Stimulated activated CD4-positive, alpha-beta T cell treated with anti-CD3 and anti-CD28 coated beads, TNF-alpha, amount 100 ng/mL, for 4 hours (primary cell): Measurements from ENCODE around the gene RAB37.

Experiments used
- DNase-seq, 3 experiments: peaks; one replicate each; pipeline ENCODE4 v3.0.0-alpha.2; 2020; ENCODE audit warnings: low read depth in 3 of 3

The RAB37 gene

GRCh38 chr17:74760404-74761105, 23.5 kb downstream of the RAB37 start:
- no peak for DNase-seq

DNA sequence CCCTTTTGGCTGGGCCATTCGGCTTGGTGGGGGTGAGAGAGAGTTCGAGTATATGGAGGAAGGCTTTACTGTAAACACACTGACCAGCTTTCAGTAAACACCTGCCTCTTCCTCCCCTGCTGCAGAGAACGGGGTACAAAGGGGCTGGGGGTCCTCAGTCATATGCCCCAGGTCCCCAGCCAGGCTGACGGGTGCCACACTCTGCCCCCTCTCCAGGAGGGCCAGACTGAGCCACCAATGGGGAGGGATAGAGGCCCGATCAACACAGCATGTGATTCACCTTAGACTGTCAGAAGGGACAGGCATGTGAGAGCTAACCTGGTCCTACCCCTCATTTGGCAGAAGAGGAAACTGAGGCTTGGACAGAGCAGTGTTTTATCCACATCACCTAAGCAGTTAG, 24.4 kb downstream of the RAB37 start:
- no peak for DNase-seq

GRCh38 chr17:74761931-74762330, 24.9 kb downstream of the RAB37 start:
- no peak for DNase-seq

- no peak for DNase-seq
Measured at GRCh38 chr17:74763565-74764387, 26.7 kb downstream of the RAB37 start.

DNA sequence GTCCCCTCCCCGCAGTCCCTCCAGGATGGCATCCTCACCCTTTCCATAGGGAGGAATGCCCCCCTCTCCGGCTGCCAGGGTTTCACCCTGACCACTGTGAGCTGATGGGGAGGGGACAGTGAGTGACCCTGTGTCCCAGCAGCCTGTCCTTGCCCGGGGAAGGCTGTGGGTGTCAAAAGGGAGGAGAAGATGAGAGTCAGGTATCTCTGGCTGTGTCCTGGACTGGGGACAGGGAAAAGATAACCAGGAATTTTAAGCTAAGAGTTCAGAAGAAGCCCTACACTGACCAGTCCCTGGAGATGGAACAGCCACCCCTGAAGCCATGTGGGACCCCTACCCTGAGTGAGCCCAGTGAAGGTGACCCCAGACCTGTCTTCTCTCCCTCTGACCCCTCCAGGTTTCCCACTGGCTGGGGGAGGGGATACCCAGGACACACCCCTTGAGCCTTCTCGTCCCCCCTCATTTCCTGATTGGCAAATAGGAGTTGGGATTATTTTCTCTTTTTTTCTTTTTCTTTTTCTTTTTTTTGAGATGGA, 27.8 kb downstream of the RAB37 start:
- no peak for DNase-seq

DNA sequence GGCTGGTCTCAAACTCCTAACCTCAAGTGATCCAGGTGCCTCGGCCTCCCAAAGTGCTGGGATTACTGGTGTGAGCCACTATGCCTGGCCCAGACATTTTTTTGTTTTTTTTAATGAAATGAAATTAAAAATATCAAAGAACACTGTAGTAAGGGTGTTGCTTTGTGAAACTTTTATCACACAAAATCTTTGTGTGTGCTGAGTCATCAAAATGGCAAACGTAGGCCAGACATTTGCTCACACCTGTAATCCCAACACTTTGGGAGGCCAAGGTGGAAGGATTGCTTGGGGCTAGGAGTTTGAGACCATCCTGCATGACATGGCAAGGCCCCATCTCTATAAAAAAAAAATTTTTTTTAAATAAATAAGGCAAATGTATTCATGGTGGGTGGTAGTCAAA, 29.4 kb downstream of the RAB37 start:
- no peak for DNase-seq

DNA sequence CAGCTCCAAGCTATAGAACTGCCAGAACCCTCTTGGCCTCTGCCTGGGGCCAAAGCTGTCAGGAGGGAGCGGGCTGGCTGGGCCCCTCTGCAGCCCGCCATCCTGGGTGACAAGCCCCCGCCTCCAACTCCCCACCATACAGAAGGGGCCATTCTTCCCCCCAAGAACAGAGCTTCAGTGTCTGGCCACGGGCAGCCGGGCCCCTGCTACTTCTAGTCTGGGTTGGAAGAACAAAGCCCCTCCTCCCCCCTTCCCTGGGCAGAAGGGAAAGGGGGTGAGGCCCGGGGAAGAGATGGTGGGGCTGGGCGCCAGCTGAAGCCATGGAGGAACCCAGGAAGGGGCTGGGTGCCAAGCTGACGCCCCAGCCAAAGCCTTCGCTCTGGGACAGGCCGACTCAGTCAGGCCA, 30.1 kb downstream of the RAB37 start:
- no peak for DNase-seq

GRCh38 chr17:74768069-74768762, 31.2 kb downstream of the RAB37 start:
- DNase-seq: no peak

- no peak for DNase-seq
Measured at GRCh38 chr17:74768763-74769114, 31.7 kb downstream of the RAB37 start.

DNA sequence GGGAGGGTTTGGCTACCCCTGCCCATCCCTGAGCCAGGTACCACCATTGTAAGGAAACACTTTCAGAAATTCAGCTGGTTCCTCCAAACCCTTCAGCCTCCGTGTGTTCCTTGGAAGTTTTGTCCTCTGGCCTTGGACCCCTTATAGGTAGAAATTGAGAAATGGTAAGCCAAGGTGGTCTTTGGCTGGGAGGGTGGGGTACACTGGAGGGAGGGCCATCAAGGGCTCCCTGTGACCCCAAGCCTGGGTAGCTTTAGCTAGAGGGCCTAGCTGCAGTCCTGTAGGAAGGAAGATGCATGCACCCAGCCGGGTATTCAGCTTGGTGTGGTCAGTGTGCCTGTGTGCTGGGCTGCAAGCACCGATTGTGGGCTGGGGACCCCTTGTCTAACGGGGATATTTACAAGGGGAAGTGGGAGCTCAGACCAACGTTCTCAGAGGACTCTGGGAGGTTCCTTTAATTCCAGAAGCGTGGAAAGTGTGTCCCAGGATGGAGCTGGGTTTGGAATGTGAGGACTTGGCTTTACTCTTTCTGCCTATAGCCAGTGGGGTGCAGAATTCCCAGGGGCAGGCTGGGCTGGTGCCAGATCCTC, 32.3 kb downstream of the RAB37 start:
- DNase-seq: no peak

GRCh38 chr17:74769856-74770497, 32.9 kb downstream of the RAB37 start:
- DNase-seq: no peak

DNA sequence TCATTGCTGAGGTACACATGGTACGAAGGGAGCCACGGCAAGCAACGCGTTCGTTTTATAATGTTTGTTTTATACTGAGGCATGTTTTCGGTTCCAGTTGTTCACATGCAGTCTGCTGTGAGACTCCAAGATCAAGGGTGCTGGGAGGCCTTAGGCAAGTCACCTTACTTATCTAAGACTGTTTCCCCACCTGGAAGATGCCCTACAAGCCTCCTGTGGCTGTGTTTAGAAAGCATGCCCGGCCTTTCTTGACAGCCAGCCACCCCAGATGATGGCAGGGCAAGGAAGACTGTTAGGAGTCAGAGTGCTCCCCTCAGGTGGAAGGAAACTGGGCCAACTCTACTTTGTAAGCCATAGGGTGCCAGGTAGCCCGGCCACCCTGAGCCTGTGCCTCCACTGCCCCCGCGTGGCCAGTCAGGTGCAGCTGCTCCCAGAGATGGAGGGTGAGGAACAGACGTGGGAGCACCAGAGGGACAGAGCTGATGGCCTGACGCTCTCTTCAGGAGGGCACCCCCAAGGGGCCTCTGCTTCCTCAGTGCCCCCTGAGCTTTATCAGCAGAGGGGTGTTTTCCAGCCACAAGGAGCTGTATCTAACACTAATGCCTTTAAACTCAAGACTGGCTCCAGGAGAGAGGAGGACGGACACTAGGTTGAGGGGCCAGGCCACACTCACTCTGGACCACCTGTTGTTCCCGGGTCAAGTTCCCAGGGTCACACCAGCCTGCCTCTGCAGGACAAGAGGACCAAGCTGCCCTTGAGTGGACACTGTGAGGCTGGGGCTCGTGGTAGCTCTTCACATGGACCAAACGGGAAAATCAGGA, 33.7 kb downstream of the RAB37 start:
- DNase-seq: peak; percentile 55 to 64 (median 60)

DNA sequence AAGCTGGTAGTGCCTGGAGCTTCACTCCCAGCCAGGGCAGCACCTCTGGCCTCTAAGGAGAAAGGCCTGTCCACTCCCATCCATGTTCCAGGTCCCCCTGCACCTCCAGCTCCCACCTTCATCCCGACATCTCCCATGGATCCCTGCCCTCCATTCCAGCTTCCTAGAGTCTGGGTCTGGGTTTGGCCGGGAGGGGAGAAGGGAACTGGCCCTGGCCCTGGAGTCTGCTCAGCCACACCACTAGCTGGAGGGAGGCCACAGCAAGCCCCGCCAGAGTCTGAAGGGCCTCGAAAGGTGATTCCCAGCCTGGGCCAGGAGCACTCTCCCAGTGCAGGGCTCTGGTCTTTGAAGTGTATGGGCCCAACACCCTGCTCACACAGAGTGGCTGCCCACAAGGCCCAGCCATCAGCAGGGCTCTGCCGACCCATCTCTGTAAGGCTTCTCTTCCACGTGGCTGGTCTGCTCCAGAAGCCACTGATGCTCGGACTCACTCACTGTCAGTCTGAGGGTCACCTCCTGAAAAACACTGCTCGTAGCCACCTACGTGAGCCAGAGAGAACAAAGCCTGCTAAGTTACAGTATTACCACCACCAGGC, 34.4 kb downstream of the RAB37 start:
- DNase-seq: no peak

DNA sequence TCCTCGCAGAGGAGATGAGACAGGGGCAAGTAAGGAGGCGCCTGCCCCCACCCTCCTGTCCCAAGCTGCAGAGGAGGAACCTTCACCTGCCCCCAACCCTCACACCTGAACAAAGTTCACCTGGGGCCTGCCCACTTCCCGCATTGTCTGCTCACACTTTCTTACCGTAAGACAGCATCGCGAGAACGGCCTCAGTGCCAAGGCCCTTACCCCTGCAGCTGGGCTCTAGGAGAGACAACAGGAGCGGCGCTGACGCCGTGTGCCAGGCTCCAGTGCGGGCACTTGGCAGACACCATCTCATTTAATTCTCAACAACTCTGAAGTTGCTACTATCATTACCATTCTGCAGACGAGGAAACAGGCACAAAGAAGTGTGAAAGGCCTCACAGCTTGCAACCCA, 35.0 kb downstream of the RAB37 start:
- DNase-seq: no peak

GRCh38 chr17:74773414-74773813, 36.4 kb downstream of the RAB37 start:
- no peak for DNase-seq

GRCh38 chr17:74773871-74774286, 36.8 kb downstream of the RAB37 start:
- DNase-seq: no peak

DNA sequence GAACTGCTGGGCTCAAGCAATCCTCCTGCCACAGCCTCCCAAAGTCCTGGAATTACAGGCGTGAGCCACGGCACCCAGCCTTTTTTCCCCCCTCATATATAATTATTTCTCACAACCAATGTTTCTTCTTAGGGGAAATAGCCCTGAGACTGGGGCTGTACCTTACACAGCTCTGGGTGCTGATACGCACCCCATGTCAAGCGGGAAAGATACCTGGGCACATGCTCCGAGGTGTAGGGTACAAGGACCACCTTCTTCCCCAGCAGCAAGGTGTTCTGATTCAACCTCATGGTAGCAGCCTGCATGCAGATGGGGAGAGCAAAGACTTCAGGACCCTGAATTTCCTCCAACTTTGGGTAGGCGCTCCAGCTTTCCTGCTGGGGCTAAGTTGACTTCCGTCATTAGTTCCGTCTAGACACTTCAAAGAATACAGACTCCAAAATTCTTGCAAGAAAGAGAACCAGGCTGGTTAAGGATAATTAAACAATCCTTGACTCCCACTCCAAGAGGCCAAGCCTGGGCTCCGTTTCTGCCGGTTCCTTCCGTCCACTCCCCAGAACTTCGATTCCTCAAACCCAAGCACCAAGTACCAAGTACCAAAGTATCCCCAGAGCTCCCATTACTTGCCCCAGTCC, 38.5 kb downstream of the RAB37 start:
- DNase-seq: no peak

DNA sequence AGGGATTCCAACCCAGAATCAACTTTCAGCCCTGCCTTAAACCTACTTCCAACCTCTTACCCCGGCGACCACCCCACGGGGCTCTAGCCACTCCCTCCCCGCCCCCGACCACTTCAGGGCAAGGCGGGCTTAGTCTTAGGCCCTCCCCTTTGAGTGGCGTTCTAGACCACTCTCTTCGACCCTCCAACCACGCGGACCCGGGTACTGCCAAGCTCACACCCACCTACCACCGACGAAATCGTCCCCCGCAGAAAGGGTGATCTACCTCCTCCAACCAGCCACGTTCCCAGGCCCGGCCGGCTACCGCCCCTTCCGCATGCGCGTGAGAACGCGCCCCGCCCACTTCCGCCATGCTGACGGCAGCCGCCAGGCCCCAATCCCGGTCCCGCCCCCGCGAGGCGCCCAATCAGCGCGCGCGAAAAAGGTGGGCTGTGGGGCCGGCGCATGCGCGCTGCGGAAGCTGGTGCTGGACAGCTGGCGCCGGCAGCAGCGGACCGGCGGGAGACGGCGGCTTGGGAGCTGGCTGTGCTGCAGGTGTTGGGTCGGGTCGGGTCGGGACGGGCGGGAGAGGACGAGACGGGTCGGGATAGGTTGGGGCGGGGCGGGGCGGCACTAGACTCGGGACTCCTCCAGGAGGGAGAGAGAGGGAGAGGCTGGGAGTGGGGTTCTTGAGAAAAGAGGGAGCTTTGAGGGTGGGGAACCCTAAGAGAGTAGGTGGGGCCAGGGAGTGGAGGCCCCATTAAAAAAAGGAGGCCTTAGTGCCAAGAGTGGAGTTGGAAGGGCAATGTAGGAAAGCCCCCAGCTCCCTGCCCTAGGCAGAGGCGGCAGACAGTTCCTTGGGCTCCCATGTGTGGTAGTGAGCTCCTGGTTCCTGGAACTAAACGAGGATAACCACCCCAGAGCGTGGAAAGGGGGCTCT, 39.2 kb downstream of the RAB37 start, which contains the start of gene NAT9:
Gene NAT9 (minus strand): TSS at position 302 of the 919 bp plus-strand sequence. CDS start 647 bp downstream, outside the sequence.
- DNase-seq: peak; percentile 99

DNA sequence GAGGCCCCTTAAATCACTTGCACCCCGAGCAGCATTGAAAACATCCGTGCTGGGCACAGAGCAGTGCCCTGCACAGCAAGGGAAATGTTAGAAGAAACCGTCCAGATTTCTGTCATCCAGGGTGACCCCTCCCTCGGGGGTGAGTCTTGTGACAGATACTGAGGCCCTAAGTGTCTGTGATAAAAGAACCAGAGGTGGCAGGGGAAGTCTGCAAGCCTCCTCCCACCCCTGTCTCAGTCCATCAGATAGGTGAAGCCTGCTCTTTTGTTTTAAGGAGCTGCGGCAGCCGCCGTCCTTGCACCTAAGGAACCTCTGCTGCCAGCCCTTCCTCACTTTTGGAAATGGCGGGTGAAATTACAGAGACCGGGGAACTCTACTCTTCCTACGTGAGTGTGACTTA, 39.9 kb downstream of the RAB37 start:
- DNase-seq: no peak
